Measurements from ENCODE around the gene NDUFA12.

NDUFA12 gene

GRCh38 chr12:94954029-94954685, 49.3 kb downstream of the NDUFA12 start:
- no peak for TF ChIP-seq CTCF (IDR thresholded peaks at IDR 0.05; ENCODE audit: low read depth, low read length, missing control alignments)
- in situ Hi-C loops (cut with HindIII; ENCODE audit: low sequenced_read_pairs), result loop anchor here (5.0 kb wide), 1 partner anchor 102 kb away; no protein-coding TSS in a partner anchor
- DNase-seq (ENCODE audit: low read depth), result no peak
- H3K4me3 ChIP-seq (ENCODE audit: low read depth, low read length), result no peak overlapping the region

- in situ Hi-C loops (cut with HindIII; ENCODE audit: low sequenced_read_pairs), result loop anchor here (5.0 kb wide), 1 partner anchor 100 kb away; no protein-coding TSS in a partner anchor
- TF ChIP-seq CTCF (IDR thresholded peaks at IDR 0.05; ENCODE audit: low read depth, low read length, missing control alignments), result no peak
- DNase-seq (ENCODE audit: low read depth), result no peak
- H3K4me3 ChIP-seq (ENCODE audit: low read depth, low read length), result no peak overlapping the region
Measured at GRCh38 chr12:94952325-94952724, 51.2 kb downstream of the NDUFA12 start.

- no peak for DNase-seq (ENCODE audit: low read depth)
- in situ Hi-C loops (cut with HindIII; ENCODE audit: low sequenced_read_pairs), result loop anchor here (5.0 kb wide), 1 partner anchor 99 kb away; no protein-coding TSS in a partner anchor
- TF ChIP-seq CTCF (IDR thresholded peaks at IDR 0.05; ENCODE audit: low read depth, low read length, missing control alignments), result no peak
- H3K4me3 ChIP-seq (ENCODE audit: low read depth, low read length), result no peak overlapping the region
Measured at GRCh38 chr12:94951071-94951934, 52.2 kb downstream of the NDUFA12 start.

GRCh38 chr12:94948232-94948810, 55.2 kb downstream of the NDUFA12 start:
- in situ Hi-C loops (cut with HindIII; ENCODE audit: low sequenced_read_pairs), result no loop called here
- no peak for TF ChIP-seq CTCF (IDR thresholded peaks at IDR 0.05; ENCODE audit: low read depth, low read length, missing control alignments)
- no peak overlapping the region for H3K4me3 ChIP-seq (ENCODE audit: low read depth, low read length)
- DNase-seq (ENCODE audit: low read depth), result no peak

GRCh38 chr12:94942663-94943062, 60.8 kb downstream of the NDUFA12 start:
- no peak overlapping the region for H3K4me3 ChIP-seq (ENCODE audit: low read depth, low read length)
- no peak for DNase-seq (ENCODE audit: low read depth)
- in situ Hi-C loops (cut with HindIII; ENCODE audit: low sequenced_read_pairs), result no loop called here
- no peak for TF ChIP-seq CTCF (IDR thresholded peaks at IDR 0.05; ENCODE audit: low read depth, low read length, missing control alignments)

GRCh38 chr12:94941440-94941862, 62.0 kb downstream of the NDUFA12 start:
- TF ChIP-seq CTCF (IDR thresholded peaks at IDR 0.05; ENCODE audit: low read depth, low read length, missing control alignments), result no peak
- H3K4me3 ChIP-seq (ENCODE audit: low read depth, low read length), result no peak overlapping the region
- DNase-seq (ENCODE audit: low read depth), result no peak
- in situ Hi-C loops (cut with HindIII; ENCODE audit: low sequenced_read_pairs), result no loop called here
